OCI-LY3 (cell line): ENCODE data around the gene TACR1.

ENCODE experiments used
- H2AFZ ChIP-seq: fragments of 200-600, 300-600 bp; shearing (Covaris generic); 2 replicates; pipeline ENCODE4 v1.6.0; 2014; ENCODE audit warnings: antibody characterized with exemption, low read depth, low read length
- H3K27ac ChIP-seq: fragments of 200-600, 300-600 bp; sonication (generic); 2 replicates; pipeline ENCODE4 v1.5.1; 2014; ENCODE audit warnings: mild to moderate bottlenecking, low read length, moderate library complexity, mixed read lengths
- H3K27me3 ChIP-seq: fragments of 200-600, 300-600 bp; sonication (generic); 2 replicates; pipeline ENCODE4 v1.6.1; 2014; ENCODE audit warnings: low read depth, low read length, mixed read lengths
- H3K36me3 ChIP-seq: fragments of 200-600, 300-600 bp; sonication (generic); replicated peaks from 2 replicates; pipeline ENCODE3; 2014; ENCODE audit warnings: low read depth, low read length, mixed read lengths
- H3K4me1 ChIP-seq: fragments of 300-600, 200-600 bp; sonication (generic); 2 replicates; pipeline ENCODE4 v1.6.1; 2014; ENCODE audit warnings: low read length, mixed read lengths
- H3K4me2 ChIP-seq: fragments of 200-600, 300-600 bp; sonication (generic); 2 replicates; pipeline ENCODE4 v1.6.1; 2014; ENCODE audit warnings: low read length, mixed read lengths
- H3K4me3 ChIP-seq: fragments of 300-600, 200-600 bp; sonication (generic); 2 replicates; pipeline ENCODE4 v1.5.1; 2014; ENCODE audit warnings: antibody characterized with exemption, mild to moderate bottlenecking, low read length, moderate library complexity
- H3K79me2 ChIP-seq: fragments of 300-600, 200-600 bp; shearing (Covaris generic); 2 replicates; pipeline ENCODE4 v1.6.1; 2014; ENCODE audit warnings: mild to moderate bottlenecking, low read length, mixed read lengths
- H3K9ac ChIP-seq: fragments of 300-600, 200-600 bp; shearing (Covaris generic); 2 replicates; pipeline ENCODE4 v1.6.0; 2014; ENCODE audit warnings: mild to moderate bottlenecking, low read length, moderate library complexity
- H3K9me3 ChIP-seq: fragments of 200-600, 300-600 bp; shearing (Covaris generic); 2 replicates; pipeline ENCODE4 v1.6.1; 2014; ENCODE audit warnings: low read length, mixed read lengths; ENCODE audit not compliant: insufficient read depth
- H4K20me1 ChIP-seq: fragments of 200-600, 300-600 bp; sonication (generic); 2 replicates; pipeline ENCODE4 v1.6.1; 2016; ENCODE audit warnings: low read length, mixed read lengths; ENCODE audit not compliant: insufficient read depth
- EZH2phosphoT487 ChIP-seq: fragments of 200-600 bp; shearing (Covaris generic); IDR thresholded peaks from 2 replicates; pipeline ENCODE4 v1.6.1; 2018; ENCODE audit warnings: antibody characterized with exemption, mixed run types, low read depth
- TF ChIP-seq, protein P1 (sequence below): fragments of 200-600, 300-600 bp; sonication (generic); IDR thresholded peaks from 2 replicates; pipeline ENCODE4 v1.5.1; 2014; ENCODE audit warnings: antibody characterized with exemption, low read length, low read depth

TACR1 gene

DNA sequence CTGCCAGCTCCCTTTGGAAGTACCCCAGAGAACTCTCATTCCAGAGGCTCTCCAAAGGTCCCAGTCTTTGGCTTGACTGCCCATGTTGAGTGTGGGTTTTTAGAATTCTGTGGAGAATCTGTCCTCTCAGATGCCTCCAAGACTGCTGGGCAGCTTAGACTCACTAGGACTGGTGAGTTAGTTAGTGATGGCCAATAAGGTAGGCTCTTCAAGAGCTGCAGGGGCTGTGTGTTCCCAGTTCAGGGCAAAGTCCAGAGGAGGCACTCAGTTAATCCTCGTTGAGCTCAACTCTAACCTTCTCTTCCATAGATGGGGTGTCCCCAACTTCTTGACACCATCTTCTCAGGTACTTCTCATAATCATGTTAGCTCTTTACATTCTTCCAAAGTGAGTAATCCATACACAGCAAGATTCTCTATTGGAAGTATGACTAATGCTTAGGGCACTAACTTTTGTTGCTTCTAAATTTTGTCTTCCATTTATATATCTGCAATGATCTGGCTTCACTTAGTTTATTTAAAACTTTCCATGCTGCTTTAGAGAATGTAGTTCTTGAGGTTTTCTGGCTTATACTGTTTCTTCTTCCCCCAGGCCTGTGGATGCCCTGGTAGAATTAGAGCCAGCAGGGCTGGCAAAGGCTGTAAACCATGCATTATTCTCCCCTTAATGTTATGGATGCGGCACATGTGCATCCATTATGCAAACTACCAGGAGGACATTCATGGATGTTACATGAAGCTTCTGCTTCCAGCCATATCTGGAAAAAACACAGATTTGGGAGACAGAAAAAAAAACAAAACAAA, 151.9 kb downstream of the TACR1 start:
- H3K79me2 ChIP-seq, result no peaks in the 10 kb centered on the region
- H2AFZ ChIP-seq, result no peak overlapping the region

DNA sequence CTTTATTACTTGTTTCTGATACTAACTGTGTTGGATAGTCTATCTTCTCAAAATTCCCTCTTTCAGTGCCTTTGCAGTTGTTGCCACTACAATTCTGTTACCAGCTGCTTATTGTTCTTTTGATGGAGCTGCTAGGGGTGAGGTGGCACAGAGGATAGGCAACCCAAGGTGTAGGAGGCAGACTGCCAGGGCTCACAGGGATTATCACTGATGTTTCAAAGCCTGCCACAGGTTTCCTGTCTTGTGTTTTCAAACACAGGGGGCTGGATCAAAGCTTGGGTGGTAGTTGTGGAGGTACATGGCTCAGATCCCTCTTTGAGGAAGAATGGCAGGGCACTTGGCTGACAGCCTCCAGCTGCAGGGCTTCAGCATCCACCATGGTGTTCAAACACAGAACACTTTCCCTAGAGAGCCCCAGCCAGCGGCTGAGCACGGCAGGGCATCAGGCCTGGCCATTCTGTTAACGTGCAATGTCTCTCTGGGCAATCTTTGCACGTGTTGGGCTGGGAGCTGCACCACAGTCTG, 153.7 kb downstream of the TACR1 start:
- H3K36me3 ChIP-seq, result no peaks in the 10 kb centered on the region
- no peak overlapping the region for H3K4me2 ChIP-seq
- no peaks in the 10 kb centered on the region for H3K9me3 ChIP-seq
- no peak overlapping the region for H2AFZ ChIP-seq
- no peaks in the 10 kb centered on the region for H3K79me2 ChIP-seq
- H3K27ac ChIP-seq, result no peak overlapping the region
- no peaks in the 10 kb centered on the region for H4K20me1 ChIP-seq
- no peak overlapping the region for H3K4me3 ChIP-seq
- peaks cover 5% of the 10 kb centered on the region; the same call in 1 of the 2 replicates for H3K4me1 ChIP-seq
- no peaks in the 10 kb centered on the region for H3K27me3 ChIP-seq
- TF ChIP-seq, protein P1, sequence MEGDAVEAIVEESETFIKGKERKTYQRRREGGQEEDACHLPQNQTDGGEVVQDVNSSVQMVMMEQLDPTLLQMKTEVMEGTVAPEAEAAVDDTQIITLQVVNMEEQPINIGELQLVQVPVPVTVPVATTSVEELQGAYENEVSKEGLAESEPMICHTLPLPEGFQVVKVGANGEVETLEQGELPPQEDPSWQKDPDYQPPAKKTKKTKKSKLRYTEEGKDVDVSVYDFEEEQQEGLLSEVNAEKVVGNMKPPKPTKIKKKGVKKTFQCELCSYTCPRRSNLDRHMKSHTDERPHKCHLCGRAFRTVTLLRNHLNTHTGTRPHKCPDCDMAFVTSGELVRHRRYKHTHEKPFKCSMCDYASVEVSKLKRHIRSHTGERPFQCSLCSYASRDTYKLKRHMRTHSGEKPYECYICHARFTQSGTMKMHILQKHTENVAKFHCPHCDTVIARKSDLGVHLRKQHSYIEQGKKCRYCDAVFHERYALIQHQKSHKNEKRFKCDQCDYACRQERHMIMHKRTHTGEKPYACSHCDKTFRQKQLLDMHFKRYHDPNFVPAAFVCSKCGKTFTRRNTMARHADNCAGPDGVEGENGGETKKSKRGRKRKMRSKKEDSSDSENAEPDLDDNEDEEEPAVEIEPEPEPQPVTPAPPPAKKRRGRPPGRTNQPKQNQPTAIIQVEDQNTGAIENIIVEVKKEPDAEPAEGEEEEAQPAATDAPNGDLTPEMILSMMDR, result no peak
- no peak for TF ChIP-seq EZH2phosphoT487
- no peak overlapping the region for H3K9ac ChIP-seq

More for the DNA sequence above, 151.9 kb downstream of the TACR1 start:
- H3K9me3 ChIP-seq, result no peaks in the 10 kb centered on the region
- no peak overlapping the region for H3K9ac ChIP-seq
- no peaks in the 10 kb centered on the region for H4K20me1 ChIP-seq
- no peaks in the 10 kb centered on the region for H3K4me1 ChIP-seq
- H3K36me3 ChIP-seq, result no peaks in the 10 kb centered on the region
- TF ChIP-seq, protein P1, result no peak
- no peak for TF ChIP-seq EZH2phosphoT487
- no peak overlapping the region for H3K27ac ChIP-seq
- H3K4me3 ChIP-seq, result no peak overlapping the region
- no peak overlapping the region for H3K4me2 ChIP-seq
- H3K27me3 ChIP-seq, result no peaks in the 10 kb centered on the region

DNA sequence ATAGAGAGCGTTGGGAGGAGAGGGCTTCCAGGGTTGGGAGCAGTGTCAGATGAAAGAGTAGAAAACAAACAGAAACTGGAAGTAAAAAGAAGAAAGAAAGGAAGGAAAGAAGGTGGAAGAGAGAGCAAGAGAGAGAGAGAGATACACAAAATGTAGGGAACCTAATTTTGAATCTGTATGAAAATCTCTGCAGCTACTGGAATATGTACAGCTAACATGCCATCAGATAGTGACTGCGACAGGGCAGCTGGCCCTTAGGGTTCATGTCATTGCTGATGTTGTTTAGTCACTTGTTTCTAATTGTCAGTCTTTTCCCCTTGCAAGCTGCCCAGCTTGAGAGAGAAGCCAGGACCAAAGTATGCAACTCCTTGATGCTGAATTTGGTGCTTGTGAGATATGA, 155.0 kb downstream of the TACR1 start:
- H3K9me3 ChIP-seq, result no peaks in the 10 kb centered on the region
- no peak overlapping the region for H3K4me3 ChIP-seq
- H3K4me1 ChIP-seq, result peaks cover 5% of the 10 kb centered on the region; the same call in 1 of the 2 replicates
- no peak overlapping the region for H3K27ac ChIP-seq
- H3K9ac ChIP-seq, result no peak overlapping the region
- H4K20me1 ChIP-seq, result no peaks in the 10 kb centered on the region
- H3K79me2 ChIP-seq, result no peaks in the 10 kb centered on the region
- no peaks in the 10 kb centered on the region for H3K36me3 ChIP-seq
- H3K4me2 ChIP-seq, result no peak overlapping the region
- TF ChIP-seq EZH2phosphoT487, result no peak
- TF ChIP-seq, protein P1, result no peak
- no peak overlapping the region for H2AFZ ChIP-seq
- H3K27me3 ChIP-seq, result no peaks in the 10 kb centered on the region

DNA sequence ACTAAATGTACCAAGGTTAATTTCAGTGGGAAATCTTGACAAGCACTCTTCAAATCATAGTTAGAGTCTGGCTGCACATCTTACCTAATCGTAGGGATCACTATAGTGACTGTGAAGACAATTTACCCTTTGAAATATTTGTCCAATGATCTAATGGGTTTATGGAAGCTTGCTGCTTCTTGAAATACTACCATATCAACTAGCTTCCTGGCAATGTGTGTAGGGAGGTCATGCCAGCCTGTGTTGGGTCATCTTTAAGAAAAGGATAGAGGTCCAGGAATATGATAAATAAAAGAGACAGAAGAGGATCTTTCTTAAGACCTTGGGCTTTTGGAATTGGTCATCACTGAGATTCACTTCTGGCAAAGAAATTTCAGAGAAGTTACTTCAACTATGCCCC, 156.5 kb downstream of the TACR1 start:
- H3K36me3 ChIP-seq, result no peaks in the 10 kb centered on the region
- no peaks in the 10 kb centered on the region for H3K27me3 ChIP-seq
- H3K9me3 ChIP-seq, result no peaks in the 10 kb centered on the region
- H4K20me1 ChIP-seq, result no peaks in the 10 kb centered on the region
- TF ChIP-seq, protein P1, result no peak
- TF ChIP-seq EZH2phosphoT487, result no peak
- H3K9ac ChIP-seq, result no peak overlapping the region
- peaks cover 5% of the 10 kb centered on the region; the same call in 1 of the 2 replicates for H3K4me1 ChIP-seq
- H3K79me2 ChIP-seq, result no peaks in the 10 kb centered on the region
- no peak overlapping the region for H3K4me2 ChIP-seq
- no peak overlapping the region for H3K4me3 ChIP-seq
- no peak overlapping the region for H3K27ac ChIP-seq
- no peak overlapping the region for H2AFZ ChIP-seq
